ENCODE results near the gene MMP24OS. TPM values are rescaled to one million over a fixed set of nuclear protein-coding genes. Genes with fewer than 3 reads are reported as not detected.

MMP24OS gene
- total and polyA plus RNA-seq, 10 of the 15 experiments (the other 5 are each of a cell fraction or from before 2014, with no cell fraction given) = 2.0 to 30.9 (median 10.9) TPM

GRCh38 chr20:35320396-35321126 lies 42.6 kb upstream of the MMP24OS start:
- H3K27me3 ChIP-seq (replicated peaks in 1 of 2; ENCODE audit: control insufficient read depth in 2 of 2, insufficient read depth in 2 of 2, low read length in 1 of 2) = no peaks in the 10 kb centered on the region
- ChIA-PET CTCF (interaction anchor here (1.1 to 1.3 kb wide), 2 partner anchors 9 to 61 kb away, joined by 3 to 7 read pairs; no protein-coding TSS in a partner anchor), POLR2A (no interaction called here), SMC1A (ENCODE audit: uncharacterized antibody, unreplicated experiment) (no interaction called here), RAD21 (ENCODE audit: unreplicated experiment) (interaction anchor here (0.7 kb wide), 1 partner anchor 134 kb away, joined by 3 read pairs; no protein-coding TSS in a partner anchor)
- intact Hi-C loops (cut with micrococcal nuclease; ENCODE audit: unreplicated experiment) = no loop called here
- no peaks in the 10 kb centered on the region for H3K79me2 ChIP-seq (ENCODE audit: control insufficient read depth, insufficient read depth, low read length)
- WGBS (ENCODE audit: insufficient coverage, insufficient replicate concordance, low lambda C conversion rate, missing lambda C conversion rate) = 97% methylated on average over 3 of the region's 3 CpGs
- no peak overlapping the region for H3K4me3 ChIP-seq
- in situ Hi-C loops (cut with MboI) = no loop called here
- no TSS peak for BruUV-seq (replicated peaks)
- peaks cover 0 to 2% of the 10 kb centered on the region in 2 experiments; a peak in 1 of 4 replicates for H3K36me3 ChIP-seq (ENCODE audit: control insufficient read depth in 2 of 2, insufficient read depth in 2 of 2, low read length in 1 of 2)
- no peaks in the 10 kb centered on the region for H4K20me1 ChIP-seq (ENCODE audit: control insufficient read depth, insufficient read depth)
- no peak overlapping the region for H3K27ac ChIP-seq (ENCODE audit: control insufficient read depth, insufficient read depth)
- no peak for FAIRE-seq
- H3K9ac ChIP-seq (ENCODE audit: control insufficient read depth, insufficient read depth, low read length) = no peak overlapping the region
- no peaks in the 10 kb centered on the region for H3K4me1 ChIP-seq (ENCODE audit: control insufficient read depth, insufficient read depth, low read length)
- no peak overlapping the region for H3K4me2 ChIP-seq (ENCODE audit: control insufficient read depth, insufficient read depth)
- no peak for DNase-seq (ENCODE audit: low read depth, low spot score)
- H3K9me3 ChIP-seq (replicated peaks; ENCODE audit: control insufficient read depth, insufficient read depth, low read length) = no peaks in the 10 kb centered on the region
- no peak for ATAC-seq
- no peak overlapping the region for H2AFZ ChIP-seq (ENCODE audit: control insufficient read depth, low read depth, low read length)
- no peak for TF ChIP-seq IKZF1 (conservative IDR thresholded peaks at IDR 0.05)
- TF ChIP-seq MXI1 (IDR thresholded peaks at IDR 0.05; ENCODE audit: low read depth, low read length) = no peak
- TF ChIP-seq RAD21 (IDR thresholded peaks at IDR 0.05; ENCODE audit: insufficient read depth, low read depth, low read length) = no peak
- TF ChIP-seq, protein P1, sequence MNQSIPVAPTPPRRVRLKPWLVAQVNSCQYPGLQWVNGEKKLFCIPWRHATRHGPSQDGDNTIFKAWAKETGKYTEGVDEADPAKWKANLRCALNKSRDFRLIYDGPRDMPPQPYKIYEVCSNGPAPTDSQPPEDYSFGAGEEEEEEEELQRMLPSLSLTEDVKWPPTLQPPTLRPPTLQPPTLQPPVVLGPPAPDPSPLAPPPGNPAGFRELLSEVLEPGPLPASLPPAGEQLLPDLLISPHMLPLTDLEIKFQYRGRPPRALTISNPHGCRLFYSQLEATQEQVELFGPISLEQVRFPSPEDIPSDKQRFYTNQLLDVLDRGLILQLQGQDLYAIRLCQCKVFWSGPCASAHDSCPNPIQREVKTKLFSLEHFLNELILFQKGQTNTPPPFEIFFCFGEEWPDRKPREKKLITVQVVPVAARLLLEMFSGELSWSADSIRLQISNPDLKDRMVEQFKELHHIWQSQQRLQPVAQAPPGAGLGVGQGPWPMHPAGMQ (IDR thresholded peaks at IDR 0.05; ENCODE audit: borderline replicate concordance) = no peak
- no peak for TF ChIP-seq ZNF217 (IDR thresholded peaks at IDR 0.05)
- TF ChIP-seq POLR2AphosphoS2 (IDR thresholded peaks at IDR 0.05; ENCODE audit: low read depth, low read length) = no peak
- no peak for TF ChIP-seq YY1 (IDR thresholded peaks at IDR 0.05; ENCODE audit: low read depth, low read length)
- TF ChIP-seq STAT3 (IDR thresholded peaks at IDR 0.05; ENCODE audit: low read depth, low read length) = no peak
- no peak for TF ChIP-seq DPF2 (IDR thresholded peaks at IDR 0.05)
- no peak for TF ChIP-seq HCFC1 (IDR thresholded peaks at IDR 0.05; ENCODE audit: low read length)
- no peak for TF ChIP-seq CEBPZ (IDR thresholded peaks at IDR 0.05; ENCODE audit: low read depth, low read length)
- no peak for TF ChIP-seq SUZ12 (IDR thresholded peaks at IDR 0.05; ENCODE audit: unreplicated experiment)
- TF ChIP-seq ZBTB4 (CRISPR knock-in tag; IDR thresholded peaks at IDR 0.05) = no peak
- TF ChIP-seq NFIC (IDR thresholded peaks at IDR 0.05; ENCODE audit: low read depth, low read length) = no peak
- no peak for TF ChIP-seq POU2F2 (IDR thresholded peaks at IDR 0.05; ENCODE audit: borderline replicate concordance, low read depth, low read length)
- TF ChIP-seq RFX5 (IDR thresholded peaks at IDR 0.05; ENCODE audit: low read depth, low read length) = no peak
